ENCODE measurements around the gene KLRF2.

The KLRF2 gene

GRCh38 chr12:9931245-9931644 lies 50.0 kb downstream of the KLRF2 start:
- no peak for TF ChIP-seq CTCF (IDR thresholded peaks at IDR 0.05; ENCODE audit: low read depth, low read length, missing control alignments)
- DNase-seq (ENCODE audit: low read depth), result no peak
- no peak overlapping the region for H3K4me3 ChIP-seq (ENCODE audit: low read depth, low read length)

- H3K4me3 ChIP-seq (ENCODE audit: low read depth, low read length), result no peak within 1 kb of the TSS
- TF ChIP-seq CTCF (IDR thresholded peaks at IDR 0.05; ENCODE audit: low read depth, low read length, missing control alignments), result no peak
- DNase-seq (ENCODE audit: low read depth), result no peak
These were observed 51.0 kb downstream of the KLRF2 start, which contains the start of gene CLEC2A for GRCh38 chr12:9932270-9932669. Gene CLEC2A (minus strand): TSS chr12:9932370. CDS start chr12:9932329, 41 bp downstream.

GRCh38 chr12:9933958-9934357 lies 52.7 kb downstream of the KLRF2 start:
- TF ChIP-seq CTCF (IDR thresholded peaks at IDR 0.05; ENCODE audit: low read depth, low read length, missing control alignments), result no peak
- H3K4me3 ChIP-seq (ENCODE audit: low read depth, low read length), result no peak overlapping the region
- DNase-seq (ENCODE audit: low read depth), result no peak

GRCh38 chr12:9935026-9935425 lies 53.7 kb downstream of the KLRF2 start:
- H3K4me3 ChIP-seq (ENCODE audit: low read depth, low read length), result no peak overlapping the region
- TF ChIP-seq CTCF (IDR thresholded peaks at IDR 0.05; ENCODE audit: low read depth, low read length, missing control alignments), result no peak
- DNase-seq (ENCODE audit: low read depth), result no peak

GRCh38 chr12:9936591-9936990 lies 55.3 kb downstream of the KLRF2 start:
- TF ChIP-seq CTCF (IDR thresholded peaks at IDR 0.05; ENCODE audit: low read depth, low read length, missing control alignments), result no peak
- DNase-seq (ENCODE audit: low read depth), result no peak

GRCh38 chr12:9940375-9940774 lies 59.1 kb downstream of the KLRF2 start:
- TF ChIP-seq CTCF (IDR thresholded peaks at IDR 0.05; ENCODE audit: low read depth, low read length, missing control alignments), result peak; percentile 44
- no peak overlapping the region for H3K4me3 ChIP-seq (ENCODE audit: low read depth, low read length)
- no peak for DNase-seq (ENCODE audit: low read depth)

More at GRCh38 chr12:9936591-9936990, 55.3 kb downstream of the KLRF2 start:
- H3K4me3 ChIP-seq (ENCODE audit: low read depth, low read length), result no peak overlapping the region

GRCh38 chr12:9941838-9942237 lies 60.5 kb downstream of the KLRF2 start:
- no peak for TF ChIP-seq CTCF (IDR thresholded peaks at IDR 0.05; ENCODE audit: low read depth, low read length, missing control alignments)
- H3K4me3 ChIP-seq (ENCODE audit: low read depth, low read length), result no peak overlapping the region
- no peak for DNase-seq (ENCODE audit: low read depth)

All from GM12864 (cell line).